C4-2B (cell line): Measurements from ENCODE around the gene BTG2.

Experiments
- H3K27ac ChIP-seq: fragments of 450-650 bp; 2 replicates; pipeline ENCODE4 v1.5.1; 2017
- ZFX ChIP-seq: fragments of 450-650 bp; IDR thresholded peaks from 2 replicates; pipeline ENCODE4 v1.6.1; 2017
- TF ChIP-seq, protein P1 (sequence below): fragments of 450-650 bp; conservative IDR thresholded peaks from 2 replicates; pipeline ENCODE4 v1.5.1; 2017; ENCODE audit warnings: mild to moderate bottlenecking

Gene BTG2

DNA sequence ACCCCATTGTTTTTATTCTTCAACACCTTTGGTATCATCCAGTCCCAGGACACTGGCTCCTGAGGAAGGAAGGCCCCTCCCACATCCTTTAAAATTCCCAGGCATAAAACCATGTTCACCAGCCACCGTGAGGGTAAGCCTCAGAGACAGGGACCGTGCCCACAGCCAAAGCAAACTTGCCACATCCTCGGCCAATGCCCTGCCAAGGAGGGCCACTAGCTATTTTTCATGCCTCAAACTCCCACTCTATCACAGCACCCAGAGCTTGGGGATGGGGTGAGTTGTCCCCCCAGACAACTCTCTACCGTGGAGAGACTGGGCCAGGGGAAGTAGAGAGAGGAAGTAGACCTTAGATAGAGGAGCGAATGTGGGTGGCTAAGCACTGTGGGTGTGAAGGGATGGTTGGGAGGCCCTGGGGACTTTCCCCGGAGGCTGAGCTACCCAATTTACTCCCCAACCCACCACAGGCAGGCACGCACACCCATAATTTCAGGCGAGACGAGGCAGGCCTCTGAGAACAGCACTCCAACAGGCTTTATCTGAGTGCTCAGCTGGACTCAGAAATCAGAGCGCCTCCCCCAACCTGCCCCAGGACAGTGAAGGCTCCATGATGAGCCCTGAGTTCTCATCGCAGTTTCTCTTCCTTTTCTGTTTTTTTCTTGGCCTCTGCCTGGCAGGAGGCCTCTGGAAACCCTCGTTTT, 15.9 kb upstream of the BTG2 start:
- TF ChIP-seq ZFX: no peak
- TF ChIP-seq, protein P1, sequence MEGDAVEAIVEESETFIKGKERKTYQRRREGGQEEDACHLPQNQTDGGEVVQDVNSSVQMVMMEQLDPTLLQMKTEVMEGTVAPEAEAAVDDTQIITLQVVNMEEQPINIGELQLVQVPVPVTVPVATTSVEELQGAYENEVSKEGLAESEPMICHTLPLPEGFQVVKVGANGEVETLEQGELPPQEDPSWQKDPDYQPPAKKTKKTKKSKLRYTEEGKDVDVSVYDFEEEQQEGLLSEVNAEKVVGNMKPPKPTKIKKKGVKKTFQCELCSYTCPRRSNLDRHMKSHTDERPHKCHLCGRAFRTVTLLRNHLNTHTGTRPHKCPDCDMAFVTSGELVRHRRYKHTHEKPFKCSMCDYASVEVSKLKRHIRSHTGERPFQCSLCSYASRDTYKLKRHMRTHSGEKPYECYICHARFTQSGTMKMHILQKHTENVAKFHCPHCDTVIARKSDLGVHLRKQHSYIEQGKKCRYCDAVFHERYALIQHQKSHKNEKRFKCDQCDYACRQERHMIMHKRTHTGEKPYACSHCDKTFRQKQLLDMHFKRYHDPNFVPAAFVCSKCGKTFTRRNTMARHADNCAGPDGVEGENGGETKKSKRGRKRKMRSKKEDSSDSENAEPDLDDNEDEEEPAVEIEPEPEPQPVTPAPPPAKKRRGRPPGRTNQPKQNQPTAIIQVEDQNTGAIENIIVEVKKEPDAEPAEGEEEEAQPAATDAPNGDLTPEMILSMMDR: no peak
- no peak overlapping the region for H3K27ac ChIP-seq

- no peak overlapping the region for H3K27ac ChIP-seq
- TF ChIP-seq ZFX: no peak
- TF ChIP-seq, protein P1: no peak
Observed at GRCh38 chr1:203289982-203290260, 15.4 kb upstream of the BTG2 start.

DNA sequence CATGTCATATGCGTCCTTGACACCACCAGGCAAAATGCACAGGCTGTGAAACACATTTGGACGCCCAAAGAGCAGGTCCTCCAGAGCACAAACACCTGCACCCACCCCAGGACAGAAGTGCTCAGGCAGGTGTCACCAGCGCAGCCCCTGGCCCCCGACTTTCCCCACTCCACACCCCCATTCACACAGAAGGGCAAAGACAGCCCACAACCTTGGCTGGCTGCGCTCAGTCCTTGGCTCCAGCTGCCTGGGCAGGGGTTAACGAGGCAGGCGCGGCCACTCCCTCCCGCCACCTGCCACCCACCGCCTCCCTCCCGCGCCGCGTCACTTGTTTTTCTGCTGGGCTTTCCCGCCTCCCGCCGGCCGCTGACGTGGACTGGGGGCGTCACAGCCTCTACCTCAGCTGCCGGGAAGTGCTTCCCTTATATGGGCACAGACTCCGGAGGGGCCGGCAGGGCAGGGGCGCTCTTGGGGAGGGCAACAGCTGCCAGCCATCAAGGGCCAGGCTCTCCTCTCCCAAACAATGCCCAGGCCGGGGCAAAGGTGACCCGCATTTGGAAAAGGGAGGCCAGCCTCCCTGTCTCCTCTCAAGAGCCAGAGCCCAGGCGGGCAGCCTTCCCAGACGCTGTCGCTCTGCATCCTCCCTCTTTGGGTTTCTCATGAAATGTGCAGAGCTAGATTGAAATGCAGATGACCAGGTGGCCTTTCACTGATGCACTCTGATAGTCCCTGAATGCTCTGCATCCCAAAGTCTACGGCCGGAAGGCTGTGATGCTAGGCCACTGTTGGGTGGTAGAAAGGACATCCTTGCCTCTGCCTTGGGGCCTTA, 14.8 kb upstream of the BTG2 start:
- TF ChIP-seq, protein P1: no peak
- no peak for TF ChIP-seq ZFX
- H3K27ac ChIP-seq: no peak overlapping the region

DNA sequence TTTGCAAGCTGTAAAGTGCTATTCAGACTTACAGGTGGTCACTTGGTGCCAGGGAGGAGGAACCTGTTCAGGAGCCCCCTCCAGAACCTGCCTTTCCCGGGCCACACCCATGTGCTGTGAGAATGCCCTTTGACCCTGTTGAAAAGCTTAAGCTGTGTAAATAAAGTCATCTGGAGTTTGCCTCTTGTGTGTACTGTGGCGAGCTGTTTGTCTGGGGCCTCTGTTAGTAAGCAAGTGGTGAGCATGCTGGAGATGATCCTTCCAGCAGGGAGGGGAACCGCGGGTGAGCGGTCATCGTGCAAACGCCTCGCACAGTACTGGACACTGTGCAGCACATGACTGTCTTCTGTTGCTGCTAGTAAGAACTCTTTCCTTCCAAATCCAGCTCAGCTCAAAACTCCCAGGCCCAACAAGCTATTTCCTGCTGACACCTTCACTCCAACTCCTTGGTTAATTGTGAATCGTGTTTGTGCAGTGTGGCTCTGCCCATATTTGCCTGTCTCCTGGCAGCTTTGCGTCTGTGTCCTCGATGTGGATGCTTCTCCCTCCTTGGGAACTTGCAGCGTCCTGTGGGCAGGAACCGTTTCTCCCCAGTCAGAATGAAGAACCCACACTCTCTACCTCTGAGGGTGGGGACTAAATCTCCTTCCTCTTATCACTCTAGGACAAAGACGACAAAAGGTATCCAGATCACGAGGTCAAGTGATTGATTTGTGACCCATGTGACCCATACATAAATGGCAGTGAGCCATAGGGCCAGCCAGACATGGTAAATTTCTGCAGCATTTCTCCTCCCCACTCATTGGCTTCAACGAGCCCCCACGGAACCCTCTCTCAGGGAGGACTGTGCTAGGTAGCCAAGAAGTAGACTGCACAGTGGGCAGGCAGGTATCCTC, 13.9 kb upstream of the BTG2 start:
- H3K27ac ChIP-seq: no peak overlapping the region
- no peak for TF ChIP-seq ZFX
- TF ChIP-seq, protein P1: no peak

- TF ChIP-seq ZFX: no peak
- TF ChIP-seq, protein P1: no peak
- no peak overlapping the region for H3K27ac ChIP-seq
Observed at GRCh38 chr1:203295796-203296195, 9.5 kb upstream of the BTG2 start.

DNA sequence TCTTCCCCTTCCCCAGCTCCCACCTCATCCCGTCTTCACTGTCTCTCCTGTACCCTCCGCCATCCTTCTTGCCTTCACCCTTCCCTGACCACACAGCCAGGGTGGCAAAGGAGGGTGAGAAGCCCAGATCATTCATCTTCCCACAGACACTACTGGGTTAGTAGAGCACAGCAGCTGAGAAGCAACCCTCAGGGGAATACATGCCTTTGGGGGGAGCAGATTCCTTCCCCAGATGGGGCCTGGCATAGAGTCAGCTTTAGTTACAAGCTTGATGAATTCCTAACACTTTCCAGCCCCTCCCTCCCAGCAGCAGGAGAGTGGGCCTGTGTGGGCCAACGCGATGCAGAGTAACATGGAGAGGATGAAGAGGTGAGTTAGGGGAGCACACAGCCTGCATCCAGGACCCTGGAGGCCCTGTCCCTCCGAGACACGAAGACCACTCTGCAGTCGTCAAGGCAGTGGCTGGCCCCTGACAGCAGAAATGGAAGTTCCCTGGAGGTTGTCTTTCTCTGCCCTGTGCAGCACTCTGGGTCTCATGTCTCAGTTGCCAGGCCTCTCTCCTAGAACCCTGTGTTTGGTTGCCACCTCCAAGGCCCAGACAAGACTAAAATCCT, 8.8 kb upstream of the BTG2 start:
- TF ChIP-seq, protein P1: no peak
- TF ChIP-seq ZFX: no peak
- H3K27ac ChIP-seq: no peak overlapping the region
